Activated T-cell treated with anti-CD3 and anti-CD28 coated beads for 1 hour (primary cell): ENCODE measurements around the gene ATP2B2.

Experiments
- DNase-seq: peaks from one replicate; pipeline ENCODE4 v3.0.0-alpha.2; 2020; ENCODE audit warnings: low read depth

ATP2B2 gene

DNA sequence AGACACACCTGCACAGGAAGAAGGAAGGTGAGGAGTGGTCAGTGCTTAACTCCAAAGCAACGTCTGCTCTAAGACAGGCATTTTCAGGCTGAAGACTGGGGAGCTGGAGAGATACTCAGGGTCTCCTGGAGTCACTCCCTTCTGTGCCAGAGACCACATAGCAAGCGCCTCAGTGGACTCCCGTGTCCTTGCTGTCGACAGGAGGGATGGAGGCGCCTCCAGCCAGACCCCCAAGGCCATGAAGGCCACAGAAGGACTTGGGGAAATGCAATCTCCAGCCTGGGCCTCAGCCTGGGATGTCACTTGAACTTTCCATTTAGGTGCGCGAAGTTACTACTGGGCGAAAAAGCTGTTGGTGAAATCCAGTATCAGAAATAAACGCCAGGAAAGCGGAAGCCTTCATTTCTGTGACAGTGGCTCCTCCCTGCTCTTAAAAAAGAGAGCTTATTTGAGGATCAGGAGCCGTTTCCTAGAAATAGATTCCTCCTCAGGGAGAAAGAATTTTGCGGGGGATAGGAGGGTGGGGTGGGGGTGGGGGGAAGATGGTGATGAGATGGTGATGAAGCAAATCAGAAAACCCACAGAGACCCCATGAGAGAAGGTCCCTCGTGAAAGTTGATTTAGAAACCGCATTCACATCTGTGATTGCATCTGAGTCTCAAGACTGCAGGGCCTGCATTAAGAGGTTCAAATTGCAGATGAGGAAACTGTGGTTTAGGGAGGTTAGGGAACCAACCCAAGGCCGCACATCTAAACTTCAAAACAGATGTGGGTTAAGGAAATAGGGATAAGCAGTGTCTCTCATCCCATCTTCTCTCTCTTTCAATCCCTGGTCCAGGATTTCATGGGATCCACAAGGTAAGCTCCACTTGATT lies 78.8 kb downstream of the ATP2B2 start:
- DNase-seq, result no peak

DNA sequence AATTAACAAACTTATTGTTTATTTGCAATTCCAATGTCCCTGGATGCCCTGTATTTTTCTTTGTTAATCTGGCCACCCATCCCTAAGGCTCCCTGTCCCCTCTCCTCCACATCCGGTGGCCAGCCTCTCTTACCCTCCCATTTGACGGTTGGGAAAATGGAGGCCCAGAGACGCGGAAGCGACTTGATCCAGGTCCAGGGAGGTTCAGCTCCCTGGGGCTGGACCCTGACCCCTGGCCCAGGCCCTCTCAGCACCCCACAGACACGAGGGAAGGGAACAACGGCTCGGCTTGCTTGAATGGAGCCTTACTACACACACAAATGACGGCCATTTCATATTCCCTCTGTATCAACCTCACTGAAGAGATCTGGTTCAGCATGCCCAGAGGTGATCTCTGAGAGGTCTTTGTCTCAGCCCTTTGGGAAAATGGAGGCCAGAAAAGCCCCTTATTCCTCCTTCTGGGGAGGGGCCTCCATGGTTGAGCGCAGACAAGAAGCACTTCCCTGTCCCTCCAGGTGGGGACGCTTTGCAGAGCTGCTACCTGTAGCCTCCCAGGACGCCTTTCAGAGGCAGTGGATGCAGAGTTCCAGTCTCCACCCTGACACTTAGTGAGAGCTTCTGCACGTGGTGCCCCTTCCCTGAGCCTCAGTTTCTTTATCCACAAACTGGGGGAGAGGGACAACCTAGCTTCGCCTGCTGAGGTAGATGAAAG lies 82.1 kb downstream of the ATP2B2 start:
- no peak for DNase-seq

DNA sequence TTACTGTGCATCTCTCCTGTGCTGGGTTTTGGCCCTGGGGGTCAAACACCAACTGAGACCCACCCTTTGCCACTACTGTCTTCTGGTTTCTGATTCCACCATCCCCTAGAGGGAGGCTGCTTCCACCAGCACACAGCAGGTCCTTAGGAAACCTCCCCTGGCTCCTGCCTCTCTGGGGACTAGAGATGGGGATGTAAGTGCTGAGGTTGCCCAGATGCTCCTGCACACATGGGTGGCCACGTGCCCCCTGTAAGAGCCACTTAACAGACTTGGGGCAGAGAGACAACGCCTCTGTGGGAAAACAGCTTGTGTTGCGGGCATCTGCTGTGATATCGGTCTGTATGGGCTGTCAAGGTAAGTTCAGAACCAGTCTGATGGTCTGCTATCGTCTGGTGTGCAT lies 83.4 kb downstream of the ATP2B2 start:
- DNase-seq, result no peak

DNA sequence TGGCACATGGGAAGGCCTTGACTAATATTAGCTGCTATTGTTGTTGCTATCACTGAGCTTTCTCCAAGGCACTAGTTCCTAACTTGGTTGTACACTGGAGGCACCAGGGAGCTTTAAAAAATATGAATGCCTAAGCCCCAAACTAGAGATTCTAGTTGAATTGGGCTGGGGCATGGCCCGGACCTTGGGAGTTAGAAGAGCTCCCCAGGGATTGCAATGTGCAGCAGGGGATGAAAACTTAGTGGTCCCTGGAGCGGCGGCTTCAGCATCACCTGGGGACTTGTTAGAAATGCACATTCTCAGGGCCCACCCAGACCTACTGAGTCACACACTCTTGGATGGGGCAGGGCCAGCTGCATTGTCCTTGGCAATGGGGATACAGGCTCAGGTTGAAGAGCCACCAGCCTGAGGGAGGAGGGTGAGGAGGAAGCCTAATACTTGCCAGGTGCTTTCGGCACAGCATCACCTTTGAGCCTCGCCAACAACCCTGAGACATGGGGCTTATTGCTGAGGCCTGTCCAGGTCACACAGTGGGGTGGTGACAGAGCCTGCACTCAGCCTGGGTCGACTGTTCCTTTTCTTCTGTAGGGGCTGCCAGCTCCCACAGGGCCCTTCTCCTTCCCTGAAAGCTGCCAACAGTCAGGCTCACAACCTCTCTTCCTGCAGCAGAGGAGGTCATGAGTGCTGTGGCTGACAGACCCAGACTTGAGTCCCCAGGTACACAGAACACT lies 84.5 kb downstream of the ATP2B2 start:
- DNase-seq, result no peak

DNA sequence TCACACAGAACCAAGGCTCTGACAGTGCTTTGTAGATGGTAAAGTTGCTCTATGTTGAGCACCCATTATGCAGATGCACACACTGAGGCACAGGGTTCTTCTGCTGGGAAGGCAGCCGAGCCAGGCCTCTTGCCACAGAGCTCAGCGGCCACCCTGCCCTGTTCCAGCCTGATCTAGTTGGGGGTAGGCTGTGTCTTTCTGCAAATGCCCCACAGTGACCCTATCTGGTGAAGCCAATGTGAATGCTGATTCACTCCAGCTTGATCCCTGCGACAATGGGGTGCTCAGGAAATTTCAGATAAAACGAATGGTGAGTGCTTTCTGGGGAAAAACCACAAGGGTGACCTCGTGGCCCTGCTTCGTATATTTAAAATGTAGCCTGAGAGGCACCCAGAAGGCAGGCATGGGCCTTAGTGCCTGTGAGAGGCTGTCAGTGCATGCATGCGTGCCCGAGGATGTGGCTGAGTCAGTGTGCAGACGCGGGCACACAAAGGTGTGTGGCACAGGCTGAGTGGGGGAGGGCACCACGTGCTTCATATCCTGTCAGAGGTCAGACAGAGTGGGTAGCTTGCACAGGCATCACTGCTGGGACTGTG lies 85.7 kb downstream of the ATP2B2 start:
- DNase-seq, result peak; percentile 29

DNA sequence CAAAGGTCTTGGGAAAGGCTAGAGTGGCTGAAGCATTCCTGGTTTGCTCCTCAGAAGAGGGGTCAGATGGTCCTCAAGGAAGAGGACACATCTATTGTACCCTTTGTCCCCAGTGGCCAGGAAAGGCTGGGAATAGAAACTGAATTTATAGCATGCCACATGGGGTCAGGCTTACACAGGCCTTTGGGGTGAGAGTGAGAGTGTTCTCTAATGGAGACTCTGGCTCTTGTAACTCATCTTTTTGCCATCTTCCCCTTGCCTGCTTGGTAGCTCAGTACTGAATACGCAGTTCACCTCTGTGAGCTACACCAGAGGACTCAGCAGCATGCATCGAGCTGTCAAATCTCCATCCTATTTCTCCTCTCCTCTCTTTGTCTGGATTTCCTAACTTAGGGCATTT lies 87.5 kb downstream of the ATP2B2 start:
- no peak for DNase-seq

DNA sequence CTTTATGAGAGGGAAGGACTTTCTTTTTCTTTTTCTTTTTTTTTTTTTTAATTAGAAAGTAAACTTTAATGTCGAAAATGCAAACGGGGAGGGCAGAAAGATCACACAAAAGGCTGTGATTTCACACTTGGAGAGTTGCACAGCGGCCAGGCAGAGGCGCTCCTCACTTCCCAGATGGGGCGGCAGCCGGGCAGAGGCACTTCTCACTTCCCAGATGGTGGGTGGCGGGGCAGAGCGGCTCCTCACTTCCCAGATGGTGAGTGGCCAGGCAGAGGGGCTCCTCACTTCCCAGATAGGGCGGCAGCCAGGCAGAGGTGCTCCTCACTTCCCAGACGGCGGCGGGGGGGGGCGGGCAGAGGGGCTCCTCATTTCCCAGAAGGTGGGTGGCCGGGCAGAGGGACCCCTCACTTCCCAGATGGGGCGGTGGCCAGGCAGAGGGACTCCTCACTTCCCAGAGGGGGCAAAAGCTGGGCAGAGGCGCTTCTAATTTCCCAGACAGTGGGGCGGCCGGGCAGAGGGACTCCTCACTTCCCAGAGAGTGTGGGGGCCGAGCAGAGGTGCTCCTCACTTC lies 88.6 kb downstream of the ATP2B2 start:
- no peak for DNase-seq

DNA sequence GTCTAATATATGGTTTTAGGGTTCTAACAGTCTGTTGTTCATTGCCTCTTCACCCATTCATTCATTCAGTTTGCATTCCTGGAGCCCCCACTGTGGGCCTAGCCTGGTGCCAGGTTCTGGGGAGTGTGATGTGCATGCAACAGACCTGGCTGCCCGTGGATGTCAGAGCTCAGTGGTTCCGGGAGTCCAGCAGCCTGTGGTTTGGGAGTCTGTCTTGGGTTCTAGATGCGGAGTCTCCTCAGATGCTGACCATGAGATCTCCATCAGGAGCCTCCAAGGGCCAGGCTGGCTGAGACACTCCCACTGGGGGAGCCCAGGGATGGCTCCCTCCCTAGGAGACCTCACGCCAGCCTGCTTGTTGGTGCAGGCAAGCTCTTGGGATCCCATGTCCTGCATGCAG lies 92.3 kb downstream of the ATP2B2 start:
- no peak for DNase-seq

DNA sequence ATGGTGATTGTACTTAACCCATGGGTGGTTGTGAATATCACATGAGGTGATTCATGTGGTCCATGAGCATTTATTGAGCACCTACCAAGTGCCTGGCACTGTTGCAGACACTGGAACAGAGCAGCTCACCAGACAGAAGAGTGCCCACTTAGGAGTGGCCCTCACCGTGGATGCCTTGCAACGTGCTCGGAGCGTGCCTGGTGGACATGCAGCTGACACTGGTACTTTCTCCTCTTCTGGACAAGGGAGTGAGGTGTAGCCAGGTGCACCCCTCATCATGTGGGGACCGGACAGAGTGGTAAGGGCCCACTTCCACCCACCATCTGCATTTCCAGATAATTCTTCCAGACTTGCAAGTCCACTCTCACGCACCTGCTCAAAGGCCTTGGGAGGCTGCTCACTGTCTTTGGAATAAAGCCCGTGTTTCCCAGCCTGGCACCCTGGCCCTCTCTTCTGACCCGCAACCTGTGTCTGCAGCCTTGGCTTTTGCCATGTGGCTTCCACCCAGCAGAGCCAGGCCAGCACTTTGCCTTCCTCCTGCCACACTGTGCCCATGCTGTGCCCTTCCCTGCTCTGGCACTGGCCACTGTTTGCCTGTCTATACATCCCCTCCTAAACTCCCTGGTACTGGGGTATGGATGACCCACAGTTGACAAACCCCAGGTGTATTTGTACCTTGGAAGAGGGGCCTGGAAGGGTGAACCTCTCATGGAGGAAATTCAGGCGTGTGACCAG lies 93.6 kb downstream of the ATP2B2 start:
- no peak for DNase-seq

DNA sequence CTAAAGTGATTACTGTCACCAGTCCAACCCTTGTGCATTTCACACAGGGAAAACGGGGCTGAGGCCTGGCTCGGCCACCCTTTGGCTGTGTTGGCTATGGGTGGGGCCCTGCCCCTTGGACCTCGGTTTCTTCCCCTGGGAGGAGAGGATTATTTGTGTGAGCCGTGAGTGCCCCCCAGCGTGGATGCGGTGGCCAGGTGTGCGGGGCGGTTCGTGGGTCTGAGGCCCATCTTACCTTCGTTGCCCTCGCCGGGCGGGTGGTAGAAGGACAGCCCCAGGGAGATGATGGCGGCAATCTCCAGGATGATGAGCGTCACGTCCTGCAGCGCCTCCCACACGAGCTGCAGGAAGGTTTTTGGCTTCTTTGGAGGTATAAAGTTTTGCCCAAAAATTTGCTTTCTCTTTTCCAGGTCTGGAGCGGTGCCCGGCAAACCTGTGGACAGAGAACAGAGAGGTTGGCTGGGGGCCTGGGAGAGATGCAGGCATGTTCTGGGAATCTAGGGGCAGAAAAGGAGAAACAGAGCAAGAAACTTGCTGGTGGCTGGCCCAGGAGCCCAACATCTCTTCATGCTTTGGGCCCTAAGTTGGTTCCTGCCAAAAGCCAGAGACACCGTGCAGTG lies 94.9 kb downstream of the ATP2B2 start:
- DNase-seq, result no peak

DNA sequence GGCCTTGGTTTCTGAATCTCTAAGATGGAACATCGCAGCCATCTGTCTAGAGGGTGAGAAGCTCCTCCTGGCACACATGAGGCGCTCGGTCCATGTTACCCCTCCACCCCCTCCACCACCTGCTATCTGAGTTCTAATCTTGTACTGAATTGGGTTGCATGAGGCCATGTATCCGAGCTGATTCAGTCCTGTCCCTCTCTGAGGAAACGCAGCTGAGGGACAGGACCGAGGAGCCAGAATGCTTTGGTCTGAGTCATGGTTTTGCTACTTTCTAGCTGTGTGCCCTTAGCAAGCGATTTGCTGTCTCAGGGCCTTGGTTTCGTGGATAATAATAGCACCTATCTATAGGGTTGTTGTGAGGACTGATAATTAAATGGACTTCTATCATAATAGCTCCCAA lies 96.7 kb downstream of the ATP2B2 start:
- no peak for DNase-seq

DNA sequence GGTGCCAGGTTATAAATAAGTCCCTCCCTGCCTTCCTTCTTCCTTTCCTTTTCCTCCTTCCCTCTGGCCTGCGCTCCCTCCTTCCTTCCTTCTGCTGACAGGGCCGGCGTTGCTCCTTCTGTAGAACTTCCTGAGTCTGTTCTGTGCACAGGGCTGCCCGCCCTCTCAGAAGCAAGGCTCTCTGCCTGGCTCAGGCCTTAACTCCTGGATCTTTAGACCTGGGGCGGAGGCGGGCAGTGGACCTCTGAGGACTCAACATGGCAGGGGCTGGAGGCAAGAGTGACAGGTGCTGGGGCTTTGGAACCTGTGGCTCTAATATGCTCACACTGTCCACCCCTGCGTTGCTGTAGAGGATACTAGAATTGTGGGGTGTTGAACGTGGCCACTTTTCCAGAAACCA lies 98.0 kb downstream of the ATP2B2 start:
- DNase-seq, result no peak

DNA sequence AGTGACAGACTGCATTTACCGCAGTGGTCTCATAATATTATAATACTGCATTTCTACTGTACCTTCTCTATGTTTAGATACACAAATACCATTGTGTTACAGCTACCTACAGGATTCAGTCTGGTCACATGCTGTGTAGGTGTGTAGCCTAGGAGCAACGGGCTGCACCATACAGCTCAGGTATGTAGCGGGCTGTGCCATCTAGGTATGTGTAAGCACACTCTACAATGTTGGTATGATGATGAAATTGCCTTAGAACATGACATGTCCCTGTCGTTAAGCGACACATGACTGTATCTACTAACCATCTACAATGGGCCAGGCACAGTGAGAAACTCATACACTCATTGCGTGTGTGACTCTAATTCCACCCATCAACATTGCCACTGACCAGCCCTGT lies 99.0 kb downstream of the ATP2B2 start:
- DNase-seq, result no peak

DNA sequence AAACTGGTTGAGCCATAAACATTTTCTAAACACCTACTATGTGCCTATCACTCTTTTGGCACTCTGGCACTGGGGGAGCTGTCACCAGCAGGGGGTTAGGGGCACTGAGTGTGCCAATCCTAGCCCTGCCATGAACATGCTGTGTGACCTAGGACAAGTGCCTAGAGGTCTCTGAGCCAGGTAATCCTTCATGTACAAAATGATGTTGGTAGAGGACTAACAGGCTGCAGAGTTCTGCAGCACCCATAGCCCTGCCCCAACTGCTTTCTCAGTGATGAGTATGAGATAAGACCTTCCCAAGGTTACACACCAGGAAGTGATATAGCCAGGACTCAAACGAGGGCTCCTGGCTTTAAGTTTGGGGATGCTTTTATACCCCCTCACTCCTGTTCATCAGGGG lies 99.6 kb downstream of the ATP2B2 start:
- DNase-seq, result no peak

DNA sequence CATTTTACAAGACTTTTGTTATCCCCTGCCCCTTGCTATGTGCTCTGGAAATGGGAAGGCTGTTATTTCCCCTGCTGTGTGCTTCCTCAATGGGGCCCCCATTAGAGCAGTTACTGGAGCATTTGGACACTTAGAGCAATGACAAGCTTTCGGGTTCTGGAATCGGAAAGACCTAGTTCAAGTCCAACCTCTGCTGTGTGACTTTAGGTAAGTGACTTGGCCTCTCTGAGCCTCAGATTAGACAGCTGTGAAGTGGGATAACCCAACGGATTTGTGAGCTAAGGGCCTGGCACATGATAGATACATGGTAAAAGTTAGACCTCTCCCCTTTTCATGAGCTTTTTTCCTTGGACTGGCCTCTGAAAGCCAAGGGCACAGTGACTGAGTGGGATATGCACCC lies 100.5 kb downstream of the ATP2B2 start:
- no peak for DNase-seq

DNA sequence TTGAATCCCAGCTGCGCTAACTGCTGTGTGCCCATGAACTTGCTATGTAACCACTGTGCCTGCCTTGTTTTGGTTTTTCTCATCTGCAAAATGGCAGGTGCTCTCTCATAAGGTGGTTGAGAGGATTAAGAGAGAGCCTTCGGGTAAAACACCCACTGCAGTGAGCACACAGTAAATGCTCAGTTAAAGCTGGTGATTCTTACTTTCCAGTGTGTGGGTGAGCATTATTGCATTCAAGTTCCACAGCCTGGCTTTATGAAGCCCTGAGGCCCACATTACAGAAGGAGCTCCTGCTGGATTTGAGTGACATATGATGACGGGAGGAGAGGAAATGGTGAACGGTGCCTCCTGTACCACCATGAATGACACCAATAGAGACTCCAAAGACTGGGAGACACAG lies 101.0 kb downstream of the ATP2B2 start:
- DNase-seq, result no peak

DNA sequence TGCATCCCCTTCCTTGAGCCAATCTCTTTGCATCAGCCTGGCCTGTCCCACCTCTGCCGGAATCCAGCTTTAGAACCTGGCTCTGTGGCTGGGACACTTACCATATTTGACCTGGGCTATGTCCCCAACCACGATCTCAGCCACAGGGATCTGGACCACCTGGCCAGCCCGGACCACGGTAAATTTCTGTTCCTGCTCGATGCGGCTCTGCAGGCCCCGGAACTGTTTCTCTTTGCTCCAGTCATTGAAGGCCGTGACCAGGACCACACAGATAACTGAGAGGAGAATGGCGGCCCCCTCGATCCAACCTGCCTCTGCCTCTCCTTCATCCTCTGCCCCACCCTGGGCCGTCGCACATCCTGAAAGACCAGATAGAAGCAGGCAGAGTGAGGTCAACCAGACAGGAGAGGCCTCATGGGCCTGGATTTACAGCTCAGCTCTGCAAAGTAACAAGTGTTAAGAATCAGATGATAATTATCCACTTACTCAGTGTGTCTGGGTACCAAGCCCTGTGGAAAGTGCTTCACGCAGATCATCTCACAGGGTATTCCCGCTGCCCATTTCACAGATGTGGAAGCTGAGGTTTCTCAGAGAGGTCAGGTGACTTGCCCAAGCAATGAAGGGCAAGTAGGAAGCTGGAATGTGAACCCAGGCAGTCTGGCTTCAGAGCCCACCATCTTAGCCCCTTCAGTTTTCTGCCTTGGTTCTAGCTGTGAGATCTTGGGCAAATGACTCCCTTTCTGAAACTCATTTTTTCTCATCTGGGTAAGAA lies 103.2 kb downstream of the ATP2B2 start:
- DNase-seq, result no peak

DNA sequence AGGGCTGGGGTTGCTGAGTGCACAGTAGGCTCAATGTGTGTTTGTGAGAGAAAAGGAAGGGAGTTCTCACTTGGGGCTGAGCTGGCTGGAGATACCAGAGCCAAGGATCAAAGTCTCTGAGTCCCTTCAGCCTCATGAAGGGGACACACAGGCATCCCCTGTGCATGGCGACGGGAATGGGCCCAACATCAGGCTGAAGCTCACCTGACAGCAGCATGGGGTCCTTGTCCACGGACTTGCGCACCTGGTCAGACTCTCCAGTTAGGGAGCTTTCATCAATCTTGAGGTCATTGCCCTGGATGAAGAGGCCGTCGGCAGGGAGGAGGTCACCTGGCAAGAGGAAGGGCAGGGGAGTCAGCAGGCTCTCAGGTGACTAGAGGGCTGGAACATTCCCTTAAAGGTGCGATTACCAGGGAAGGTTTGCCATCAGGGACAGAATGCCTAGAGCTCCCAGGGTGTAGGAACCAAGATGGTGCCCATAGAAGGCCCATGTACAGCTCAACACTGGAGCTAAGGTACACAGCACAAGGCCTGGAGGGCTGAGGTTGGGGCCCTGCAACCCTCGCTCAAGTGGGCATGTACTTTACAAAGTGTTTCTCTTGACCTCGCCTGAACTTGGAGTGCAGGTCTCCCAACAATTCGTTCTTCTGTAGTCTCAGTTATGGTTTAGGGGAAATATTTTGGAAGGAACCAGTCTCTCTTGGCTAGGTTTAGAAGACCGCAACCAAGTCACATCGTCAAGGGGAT lies 104.5 kb downstream of the ATP2B2 start:
- no peak for DNase-seq

DNA sequence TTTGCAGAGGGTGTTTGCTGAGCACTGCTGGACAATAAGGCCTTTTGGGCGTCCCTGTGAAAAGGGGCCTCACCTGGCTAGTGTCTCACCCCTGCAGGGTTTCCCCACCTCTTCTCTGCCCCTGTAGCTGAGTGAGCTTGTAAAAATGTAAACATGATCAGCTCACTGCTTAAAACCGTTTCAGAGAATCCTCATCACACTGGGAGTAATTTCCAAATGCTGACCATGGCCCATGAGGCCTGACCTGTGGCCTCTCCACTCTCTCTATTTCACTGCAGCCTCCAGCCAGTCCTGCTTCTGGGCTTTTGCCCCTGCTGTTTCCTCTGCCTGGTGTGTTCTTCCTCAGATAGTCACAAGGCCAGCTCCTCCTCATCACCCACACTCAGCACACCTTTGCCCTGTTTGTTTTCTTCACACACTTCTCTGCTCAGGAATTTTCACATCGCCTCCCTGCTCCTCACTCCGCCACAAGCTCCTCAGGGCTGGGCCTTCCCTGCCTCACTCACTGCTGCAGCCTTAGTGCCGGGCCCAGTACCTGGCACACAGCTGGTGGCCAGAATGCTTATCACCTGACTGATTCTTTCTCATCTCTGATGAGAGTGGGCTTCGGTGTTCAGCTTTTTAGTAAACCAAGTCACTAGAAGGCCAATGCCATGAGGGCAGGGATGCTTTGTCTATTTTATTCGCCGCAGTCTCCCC lies 105.2 kb downstream of the ATP2B2 start:
- DNase-seq, result no peak
